CD14-positive monocyte (primary cell): ENCODE measurements around the gene SHROOM2. TPM values are rescaled to one million over a fixed set of nuclear protein-coding genes. Genes with fewer than 3 reads are reported as not detected.

ENCODE experiments used
- DNase-seq, 3 donors: peaks; one replicate each; pipeline ENCODE4 v3.0.0-alpha.2; 2011 to 2022
- H2AFZ ChIP-seq: 2 replicates; pipeline ENCODE4 v1.6.0; 2012; ENCODE audit warnings: mild to moderate bottlenecking, low read depth, low read length, inconsistent platforms; ENCODE audit not compliant: insufficient read depth, poor library complexity, severe bottlenecking
- H3K27ac ChIP-seq, 2 donors: 1 replicate in 1 of 2; 2 replicates in 1 of 2; pipeline ENCODE4 v1.5.1; 2012 to 2013; ENCODE audit warnings: low read length in 2 of 2, control low read depth in 1 of 2, inconsistent platforms in 1 of 2, low read depth in 1 of 2, mild to moderate bottlenecking in 1 of 2
- H3K27me3 ChIP-seq, 2 donors: one replicate each; pipeline versions ENCODE4 v1.6.0 to v1.6.1; 2011 to 2013; ENCODE audit warnings: low read length in 2 of 2; ENCODE audit not compliant: control insufficient read depth in 2 of 2, insufficient read depth in 2 of 2
- H3K36me3 ChIP-seq, 2 donors: replicated peaks in 1 of 2; 1 replicate in 1 of 2; 2 replicates in 1 of 2; pipeline versions ENCODE4 v1.5.1 to v1.6.1; 2012 to 2013; ENCODE audit warnings: low read length in 2 of 2, control low read depth in 1 of 2, inconsistent platforms in 1 of 2, mild to moderate bottlenecking in 1 of 2; ENCODE audit not compliant: insufficient read depth in 2 of 2, control insufficient read depth in 1 of 2
- H3K4me1 ChIP-seq, 2 donors: 1 replicate in 1 of 2; 2 replicates in 1 of 2; pipeline versions ENCODE4 v1.5.1 to v1.6.1; 2012 to 2013; ENCODE audit warnings: low read length in 2 of 2, control low read depth in 1 of 2, inconsistent platforms in 1 of 2, mild to moderate bottlenecking in 1 of 2, moderate library complexity in 1 of 2; ENCODE audit not compliant: insufficient read depth in 2 of 2, control insufficient read depth in 1 of 2
- H3K4me2 ChIP-seq: replicated peaks from 2 replicates; pipeline ENCODE3; 2012; ENCODE audit warnings: low read length, moderate library complexity, mild to moderate bottlenecking; ENCODE audit not compliant: poor library complexity, severe bottlenecking; ENCODE audit errors: extremely low read depth
- H3K4me3 ChIP-seq, 3 experiments: fragments of 200-600 bp in 1 of 3; sonication (generic) in 1 of 3; replicated peaks in 1 of 3; 1 replicate in 2 of 3; 2 replicates in 1 of 3; pipeline ENCODE4 v1.5.1; 2011 to 2013; ENCODE audit warnings: low read length in 3 of 3, mild to moderate bottlenecking in 3 of 3, control low read depth in 2 of 3, low read depth in 2 of 3, inconsistent platforms in 1 of 3, moderate library complexity in 1 of 3
- H3K79me2 ChIP-seq: 2 replicates; pipeline ENCODE4 v1.6.0; 2012; ENCODE audit warnings: mild to moderate bottlenecking, control low read depth, inconsistent platforms, low read length, moderate library complexity; ENCODE audit not compliant: insufficient read depth
- H3K9ac ChIP-seq: 2 replicates; pipeline ENCODE4 v1.6.0; 2017; ENCODE audit warnings: low read length, mild to moderate bottlenecking; ENCODE audit not compliant: insufficient read depth, poor library complexity, severe bottlenecking
- H3K9me3 ChIP-seq, 2 donors: replicated peaks in 1 of 2; 1 replicate in 1 of 2; 2 replicates in 1 of 2; pipeline versions ENCODE4 v1.5.1 to v1.6.1; 2012 to 2013; ENCODE audit warnings: low read length in 2 of 2, control low read depth in 1 of 2; ENCODE audit not compliant: control insufficient read depth in 1 of 2, insufficient read depth in 1 of 2
- H4K20me1 ChIP-seq: 2 replicates; pipeline ENCODE4 v1.6.0; 2012; ENCODE audit warnings: mild to moderate bottlenecking, low read length, control low read depth, moderate library complexity; ENCODE audit not compliant: insufficient read depth
- H3K27ac Mint-ChIP-seq, 7 donors: one replicate each; pipeline ENCODE4 v1.8.0; 2020; ENCODE audit warnings: mild to moderate bottlenecking in 7 of 7, mixed read lengths in 7 of 7, moderate library complexity in 6 of 7, inconsistent platforms in 2 of 7
- H3K27me3 Mint-ChIP-seq, 3 donors: one replicate each; pipeline ENCODE4 v1.8.0; 2021 to 2022; ENCODE audit warnings: low read depth in 3 of 3, mild to moderate bottlenecking in 3 of 3, mixed read lengths in 3 of 3, moderate library complexity in 3 of 3, inconsistent platforms in 1 of 3
- H3K36me3 Mint-ChIP-seq, 2 donors: one replicate each; pipeline ENCODE4 v1.8.0; 2020; ENCODE audit warnings: mixed read lengths in 2 of 2, inconsistent platforms in 1 of 2, mild to moderate bottlenecking in 1 of 2
- H3K4me1 Mint-ChIP-seq: one replicate; pipeline ENCODE4 v1.8.0; 2020; ENCODE audit warnings: mild to moderate bottlenecking, mixed read lengths
- H3K4me3 Mint-ChIP-seq, 2 donors: one replicate each; pipeline ENCODE4 v1.8.0; 2020; ENCODE audit warnings: mild to moderate bottlenecking in 2 of 2, mixed read lengths in 2 of 2, moderate library complexity in 1 of 2
- H3K9me3 Mint-ChIP-seq, 7 donors: one replicate each; pipeline ENCODE4 v1.8.0; 2020 to 2022; ENCODE audit warnings: mixed read lengths in 7 of 7, mild to moderate bottlenecking in 6 of 7, moderate library complexity in 6 of 7, inconsistent platforms in 2 of 7
- WGBS: methylation state at CpG from one replicate; pipeline ENCODE4 v1.1.5; 2013; ENCODE audit warnings: missing lambda C conversion rate; ENCODE audit not compliant: insufficient coverage; 5-methylcytosine and 5-hydroxymethylcytosine counted together
- intact Hi-C, 2 donors: fragments of 100-400 bp; cut with micrococcal nuclease; formaldehyde crosslinking; loops; one replicate each; pipeline versions ENCODE4 v1.15.0 to v1.15.1; 2023
- polyA plus RNA-seq, 3 donors: library from polyadenylated mRNA; depleted of rRNA in 1 of 3; unstranded in 2 of 3; stranded (reverse) in 1 of 3; fragments of 300-500 nt in 2 of 3; fragments of >200 nt in 1 of 3; fragmentation: Illumina TruSeq in 2 of 3; gene quantifications; 1 replicate in 2 of 3; 2 replicates in 1 of 3; pipeline ENCODE4 v1.2.3, GENCODE V29; 2012 to 2021
- TF ChIP-seq, protein P1 (sequence below): fragments of 200-600 bp; IDR thresholded peaks from one replicate; pipeline ENCODE4 v1.8.0; 2022; ENCODE audit warnings: antibody characterized with exemption, mild to moderate bottlenecking

The SHROOM2 gene
- polyA plus RNA-seq, 3 donors = not detected

GRCh38 chrX:9952300-9952699 lies 166.1 kb downstream of the SHROOM2 start:
- no peaks in the 10 kb centered on the region for H3K79me2 ChIP-seq
- H3K4me3 Mint-ChIP-seq = no peak overlapping the region
- H3K27me3 ChIP-seq = no peaks in the 10 kb centered on the region
- H3K27ac ChIP-seq = no peak overlapping the region
- H3K27ac Mint-ChIP-seq = no peak overlapping the region
- H3K4me1 Mint-ChIP-seq = no peaks in the 10 kb centered on the region
- TF ChIP-seq, protein P1, sequence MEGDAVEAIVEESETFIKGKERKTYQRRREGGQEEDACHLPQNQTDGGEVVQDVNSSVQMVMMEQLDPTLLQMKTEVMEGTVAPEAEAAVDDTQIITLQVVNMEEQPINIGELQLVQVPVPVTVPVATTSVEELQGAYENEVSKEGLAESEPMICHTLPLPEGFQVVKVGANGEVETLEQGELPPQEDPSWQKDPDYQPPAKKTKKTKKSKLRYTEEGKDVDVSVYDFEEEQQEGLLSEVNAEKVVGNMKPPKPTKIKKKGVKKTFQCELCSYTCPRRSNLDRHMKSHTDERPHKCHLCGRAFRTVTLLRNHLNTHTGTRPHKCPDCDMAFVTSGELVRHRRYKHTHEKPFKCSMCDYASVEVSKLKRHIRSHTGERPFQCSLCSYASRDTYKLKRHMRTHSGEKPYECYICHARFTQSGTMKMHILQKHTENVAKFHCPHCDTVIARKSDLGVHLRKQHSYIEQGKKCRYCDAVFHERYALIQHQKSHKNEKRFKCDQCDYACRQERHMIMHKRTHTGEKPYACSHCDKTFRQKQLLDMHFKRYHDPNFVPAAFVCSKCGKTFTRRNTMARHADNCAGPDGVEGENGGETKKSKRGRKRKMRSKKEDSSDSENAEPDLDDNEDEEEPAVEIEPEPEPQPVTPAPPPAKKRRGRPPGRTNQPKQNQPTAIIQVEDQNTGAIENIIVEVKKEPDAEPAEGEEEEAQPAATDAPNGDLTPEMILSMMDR = no peak
- DNase-seq = no peak
- H3K4me2 ChIP-seq = no peak overlapping the region
- no peaks in the 10 kb centered on the region for H3K36me3 ChIP-seq
- H3K36me3 Mint-ChIP-seq = no peaks in the 10 kb centered on the region
- peaks cover 6 to 12% (median 6%) of the 10 kb centered on the region in 3 donors for H3K27me3 Mint-ChIP-seq
- H3K9ac ChIP-seq = no peak overlapping the region
- no peaks in the 10 kb centered on the region for H4K20me1 ChIP-seq
- peaks cover 9 to 39% (median 25%) of the 10 kb centered on the region in 7 donors for H3K9me3 Mint-ChIP-seq
- no CpG with 5 or more reads among the region's 1 CpG for WGBS
- H2AFZ ChIP-seq = no peak overlapping the region
- peaks cover 20 to 26% of the 10 kb centered on the region in 2 donors for H3K9me3 ChIP-seq
- intact Hi-C loops = no loop called here
- H3K4me3 ChIP-seq = no peak overlapping the region
- H3K4me1 ChIP-seq = no peaks in the 10 kb centered on the region

DNA sequence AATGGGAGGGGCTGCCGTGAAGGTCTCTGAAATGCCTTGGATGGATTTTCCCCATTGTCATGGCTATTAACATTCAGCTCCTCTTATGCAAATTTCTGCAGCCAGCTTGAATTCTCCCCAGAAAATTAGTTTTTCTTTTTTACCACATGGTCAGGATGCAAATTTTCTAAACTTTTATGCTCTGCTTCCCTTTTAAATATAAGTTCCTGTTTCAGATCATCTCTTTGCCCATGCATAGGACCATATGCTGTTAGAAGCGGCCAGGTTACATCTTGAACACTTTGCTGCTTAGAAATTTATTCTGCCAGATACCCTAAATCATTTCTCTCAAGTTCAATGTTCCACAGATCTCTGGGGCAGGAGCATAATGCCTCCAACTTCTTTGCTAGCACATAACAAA lies 167.2 kb downstream of the SHROOM2 start:
- Histone ChIP-seq H2AFZ (no peak overlapping the region), H4K20me1 (no peaks in the 10 kb centered on the region), H3K36me3 (no peaks in the 10 kb centered on the region), H3K27me3 (no peaks in the 10 kb centered on the region), H3K9ac (no peak overlapping the region), H3K27ac (no peak overlapping the region), H3K9me3 (peaks cover 20 to 26% of the 10 kb centered on the region in 2 donors), H3K4me2 (no peak overlapping the region), H3K4me1 (peaks cover 1 to 7% of the 10 kb centered on the region in 2 donors), H3K79me2 (no peaks in the 10 kb centered on the region), H3K4me3 (no peak overlapping the region)
- Mint-ChIP-seq H3K4me1 (peaks cover 7% of the 10 kb centered on the region), H3K36me3 (no peaks in the 10 kb centered on the region), H3K27ac (no peak overlapping the region), H3K27me3 (peaks cover 4 to 15% (median 6%) of the 10 kb centered on the region in 3 donors), H3K4me3 (no peak overlapping the region), H3K9me3 (peaks cover 9 to 39% (median 25%) of the 10 kb centered on the region in 7 donors)
- 88% methylated on average over 1 of the region's 2 CpGs for WGBS
- intact Hi-C loops = no loop called here
- no peak for DNase-seq
- TF ChIP-seq, protein P1 = no peak
